ENCODE measurements around the gene SP2.

DNA sequence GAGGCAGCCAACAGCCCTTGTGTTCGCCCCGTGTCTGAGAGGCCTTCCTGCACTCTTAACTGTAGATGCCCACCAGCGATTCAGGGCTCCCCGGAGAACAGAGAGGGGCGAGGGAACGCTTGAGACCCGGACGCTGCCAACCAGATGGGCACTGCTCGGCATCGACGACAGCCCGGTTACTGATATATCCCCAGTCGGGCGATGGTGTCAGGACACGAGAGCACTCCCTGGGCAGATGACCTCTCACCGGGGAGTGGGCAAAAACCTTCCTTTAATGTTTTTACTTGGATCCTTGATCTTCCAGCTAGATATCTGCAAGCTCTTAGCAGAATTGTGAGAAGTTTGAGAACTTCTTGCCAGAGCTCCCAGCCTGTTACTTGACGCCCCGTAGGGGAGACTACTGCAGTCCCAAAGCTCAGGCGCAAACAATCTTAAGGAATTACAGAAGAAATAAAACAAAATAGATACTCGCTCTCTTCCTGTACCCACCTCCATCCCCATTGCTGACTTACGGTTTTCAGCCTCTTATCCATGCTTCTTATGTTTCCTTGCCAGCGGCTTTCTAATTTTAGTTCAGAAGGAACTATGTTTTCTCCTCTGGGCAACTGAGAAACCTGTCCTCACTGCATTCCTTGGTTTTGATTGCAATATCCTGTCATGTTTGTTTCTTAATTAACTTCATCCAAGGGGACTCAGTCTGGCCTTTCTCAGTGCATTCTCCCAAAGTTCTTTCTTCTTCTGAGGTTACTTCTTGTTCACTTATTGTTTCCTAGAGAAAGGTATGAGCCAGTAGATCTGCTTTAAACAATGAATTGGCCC, 845 bp downstream of the SP2 start:
- TF ChIP-seq, protein P1, sequence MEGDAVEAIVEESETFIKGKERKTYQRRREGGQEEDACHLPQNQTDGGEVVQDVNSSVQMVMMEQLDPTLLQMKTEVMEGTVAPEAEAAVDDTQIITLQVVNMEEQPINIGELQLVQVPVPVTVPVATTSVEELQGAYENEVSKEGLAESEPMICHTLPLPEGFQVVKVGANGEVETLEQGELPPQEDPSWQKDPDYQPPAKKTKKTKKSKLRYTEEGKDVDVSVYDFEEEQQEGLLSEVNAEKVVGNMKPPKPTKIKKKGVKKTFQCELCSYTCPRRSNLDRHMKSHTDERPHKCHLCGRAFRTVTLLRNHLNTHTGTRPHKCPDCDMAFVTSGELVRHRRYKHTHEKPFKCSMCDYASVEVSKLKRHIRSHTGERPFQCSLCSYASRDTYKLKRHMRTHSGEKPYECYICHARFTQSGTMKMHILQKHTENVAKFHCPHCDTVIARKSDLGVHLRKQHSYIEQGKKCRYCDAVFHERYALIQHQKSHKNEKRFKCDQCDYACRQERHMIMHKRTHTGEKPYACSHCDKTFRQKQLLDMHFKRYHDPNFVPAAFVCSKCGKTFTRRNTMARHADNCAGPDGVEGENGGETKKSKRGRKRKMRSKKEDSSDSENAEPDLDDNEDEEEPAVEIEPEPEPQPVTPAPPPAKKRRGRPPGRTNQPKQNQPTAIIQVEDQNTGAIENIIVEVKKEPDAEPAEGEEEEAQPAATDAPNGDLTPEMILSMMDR (IDR thresholded peaks at IDR 0.05) = no peak
- no peak for TF ChIP-seq POLR2A (IDR thresholded peaks at IDR 0.05)

Measured in thyroid gland (tissue), 4 donors.